HepG2 (cell line): ENCODE data around the gene IKZF5.

Experiments
- ASH2L ChIP-seq: fragments of 300-600, 200-600 bp; sonication (generic); IDR thresholded peaks from 2 replicates; pipeline ENCODE4 v1.7.0; 2017; ENCODE audit warnings: low read depth, mild to moderate bottlenecking, moderate library complexity, mixed read lengths, low read length; ENCODE audit not compliant: insufficient read length
- ATF7 ChIP-seq, 2 experiments: fragments of 450-650 bp in 1 of 2; sonication (generic) in 1 of 2; formaldehyde crosslinking in 1 of 2; IDR thresholded peaks; 2 replicates each; pipeline versions ENCODE4 v1.4.0 to v1.6.1; 2016 to 2020; ENCODE audit warnings: antibody characterized with exemption in 1 of 2, mild to moderate bottlenecking in 1 of 2, missing genetic modification reagents in 1 of 2
- BRCA1 ChIP-seq: sonication (generic); formaldehyde crosslinking; IDR thresholded peaks from 2 replicates; pipeline ENCODE4 v1.4.0; 2020; ENCODE audit warnings: missing genetic modification reagents
- DNMT1 ChIP-seq: sonication (generic); formaldehyde crosslinking; IDR thresholded peaks from 2 replicates; pipeline ENCODE4 v1.5.1; 2020; ENCODE audit warnings: mild to moderate bottlenecking, missing genetic modification reagents
- NFIC ChIP-seq: IDR thresholded peaks from 2 replicates; pipeline ENCODE4 v1.6.1; 2012; ENCODE audit warnings: mild to moderate bottlenecking, low read length, inconsistent platforms
- SUZ12 ChIP-seq: fragments of 150-350 bp; IDR thresholded peaks from 2 replicates; pipeline ENCODE4 v1.6.1; 2014; ENCODE audit warnings: low read depth, low read length
- ZBTB42 ChIP-seq: sonication (generic); formaldehyde crosslinking; IDR thresholded peaks from 2 replicates; pipeline ENCODE4 v1.5.0; 2020; ENCODE audit warnings: mild to moderate bottlenecking, missing genetic modification reagents
- ZFX ChIP-seq: sonication (generic); formaldehyde crosslinking; IDR thresholded peaks from 2 replicates; pipeline ENCODE4 v1.4.0; 2020; ENCODE audit warnings: mild to moderate bottlenecking, low read depth, missing genetic modification reagents, moderate library complexity
- ZNF674 ChIP-seq: sonication (generic); formaldehyde crosslinking; IDR thresholded peaks from 2 replicates; pipeline ENCODE4 v1.5.0; 2020; ENCODE audit warnings: low read depth, mild to moderate bottlenecking, missing genetic modification reagents
- ZNF766 ChIP-seq: sonication (generic); formaldehyde crosslinking; IDR thresholded peaks from 2 replicates; pipeline ENCODE4 v1.5.0; 2020; ENCODE audit warnings: missing genetic modification reagents, borderline replicate concordance
- TF ChIP-seq, protein P1 (sequence below): sonication (generic); formaldehyde crosslinking; IDR thresholded peaks from 2 replicates; pipeline ENCODE4 v1.5.0; 2020; ENCODE audit warnings: missing genetic modification reagents
- TF ChIP-seq, protein P2 (sequence below): IDR thresholded peaks from 2 replicates; pipeline ENCODE4 v1.6.1; 2012; ENCODE audit warnings: inconsistent platforms
- TF ChIP-seq, protein P3 (sequence below): sonication (generic); formaldehyde crosslinking; IDR thresholded peaks from 2 replicates; pipeline ENCODE4 v1.5.0; 2020; ENCODE audit warnings: mild to moderate bottlenecking, missing genetic modification reagents, moderate library complexity

DNA sequence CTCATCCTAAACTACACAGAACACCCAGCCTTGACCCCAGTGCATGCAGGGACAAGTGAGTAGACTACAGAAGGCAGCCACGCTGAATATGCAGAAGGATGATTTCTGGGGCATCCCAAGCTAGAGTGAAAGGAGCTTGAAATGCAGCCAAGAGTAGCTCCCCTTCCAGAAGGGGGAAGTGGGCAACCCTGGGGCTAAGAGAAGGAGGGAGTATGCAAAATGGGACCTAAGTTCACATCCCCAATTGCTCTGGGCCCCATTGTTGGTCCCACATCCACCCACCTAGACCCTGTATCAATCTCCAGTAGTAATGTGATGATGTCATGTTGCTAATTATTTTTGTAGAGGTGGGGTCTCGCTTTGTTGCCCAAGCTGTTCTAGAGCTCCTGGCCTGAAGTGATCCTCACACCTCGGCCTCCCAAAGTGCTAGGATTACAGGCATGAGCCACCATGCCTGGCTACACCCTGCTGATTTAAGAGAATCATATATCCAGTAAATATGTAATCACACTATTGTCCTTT is 34.0 kb downstream of the IKZF5 start:
- TF ChIP-seq NFIC (no peak), ZBTB42 (CRISPR knock-in tag) (no peak), ZNF766 (no peak), ATF7 (IDR thresholded peaks at IDR 0.05) (peak; percentile 66), ATF7 (CRISPR knock-in tag; IDR thresholded peaks at IDR 0.05) (no peak), ZFX (CRISPR knock-in tag) (no peak), DNMT1 (CRISPR knock-in tag) (no peak), BRCA1 (CRISPR knock-in tag) (no peak), ZNF674 (CRISPR knock-in tag) (no peak), SUZ12 (no peak), ASH2L (no peak)
- TF ChIP-seq, protein P1, sequence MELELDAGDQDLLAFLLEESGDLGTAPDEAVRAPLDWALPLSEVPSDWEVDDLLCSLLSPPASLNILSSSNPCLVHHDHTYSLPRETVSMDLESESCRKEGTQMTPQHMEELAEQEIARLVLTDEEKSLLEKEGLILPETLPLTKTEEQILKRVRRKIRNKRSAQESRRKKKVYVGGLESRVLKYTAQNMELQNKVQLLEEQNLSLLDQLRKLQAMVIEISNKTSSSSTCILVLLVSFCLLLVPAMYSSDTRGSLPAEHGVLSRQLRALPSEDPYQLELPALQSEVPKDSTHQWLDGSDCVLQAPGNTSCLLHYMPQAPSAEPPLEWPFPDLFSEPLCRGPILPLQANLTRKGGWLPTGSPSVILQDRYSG (CRISPR knock-in tag), result no peak
- TF ChIP-seq, protein P2, sequence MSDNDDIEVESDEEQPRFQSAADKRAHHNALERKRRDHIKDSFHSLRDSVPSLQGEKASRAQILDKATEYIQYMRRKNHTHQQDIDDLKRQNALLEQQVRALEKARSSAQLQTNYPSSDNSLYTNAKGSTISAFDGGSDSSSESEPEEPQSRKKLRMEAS, result no peak
- TF ChIP-seq, protein P3, sequence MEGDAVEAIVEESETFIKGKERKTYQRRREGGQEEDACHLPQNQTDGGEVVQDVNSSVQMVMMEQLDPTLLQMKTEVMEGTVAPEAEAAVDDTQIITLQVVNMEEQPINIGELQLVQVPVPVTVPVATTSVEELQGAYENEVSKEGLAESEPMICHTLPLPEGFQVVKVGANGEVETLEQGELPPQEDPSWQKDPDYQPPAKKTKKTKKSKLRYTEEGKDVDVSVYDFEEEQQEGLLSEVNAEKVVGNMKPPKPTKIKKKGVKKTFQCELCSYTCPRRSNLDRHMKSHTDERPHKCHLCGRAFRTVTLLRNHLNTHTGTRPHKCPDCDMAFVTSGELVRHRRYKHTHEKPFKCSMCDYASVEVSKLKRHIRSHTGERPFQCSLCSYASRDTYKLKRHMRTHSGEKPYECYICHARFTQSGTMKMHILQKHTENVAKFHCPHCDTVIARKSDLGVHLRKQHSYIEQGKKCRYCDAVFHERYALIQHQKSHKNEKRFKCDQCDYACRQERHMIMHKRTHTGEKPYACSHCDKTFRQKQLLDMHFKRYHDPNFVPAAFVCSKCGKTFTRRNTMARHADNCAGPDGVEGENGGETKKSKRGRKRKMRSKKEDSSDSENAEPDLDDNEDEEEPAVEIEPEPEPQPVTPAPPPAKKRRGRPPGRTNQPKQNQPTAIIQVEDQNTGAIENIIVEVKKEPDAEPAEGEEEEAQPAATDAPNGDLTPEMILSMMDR (CRISPR knock-in tag), result no peak
